AG09309 (cell line): ENCODE results near the gene TTLL5.

Source experiments
- DNase-seq: peaks from one replicate; pipeline ENCODE4 v3.0.0-alpha.2; 2010; ENCODE audit warnings: low read depth
- H3K4me3 ChIP-seq: 2 replicates; pipeline ENCODE4 v1.5.1; 2011; ENCODE audit warnings: mild to moderate bottlenecking, low read depth, low read length, moderate library complexity; ENCODE audit not compliant: control insufficient read depth
- CTCF ChIP-seq: IDR thresholded peaks from 2 replicates; pipeline ENCODE4 v1.5.1; 2011; ENCODE audit warnings: mild to moderate bottlenecking, low read depth, low read length, inconsistent platforms; ENCODE audit not compliant: insufficient read depth, control insufficient read depth; ENCODE audit errors: missing control alignments

The TTLL5 gene

GRCh38 chr14:75863221-75863620, 202.2 kb downstream of the TTLL5 start:
- DNase-seq, result no peak
- TF ChIP-seq CTCF, result no peak
- no peak overlapping the region for H3K4me3 ChIP-seq

GRCh38 chr14:75864352-75864751, 203.3 kb downstream of the TTLL5 start:
- no peak for DNase-seq
- H3K4me3 ChIP-seq, result no peak overlapping the region
- TF ChIP-seq CTCF, result no peak

DNA sequence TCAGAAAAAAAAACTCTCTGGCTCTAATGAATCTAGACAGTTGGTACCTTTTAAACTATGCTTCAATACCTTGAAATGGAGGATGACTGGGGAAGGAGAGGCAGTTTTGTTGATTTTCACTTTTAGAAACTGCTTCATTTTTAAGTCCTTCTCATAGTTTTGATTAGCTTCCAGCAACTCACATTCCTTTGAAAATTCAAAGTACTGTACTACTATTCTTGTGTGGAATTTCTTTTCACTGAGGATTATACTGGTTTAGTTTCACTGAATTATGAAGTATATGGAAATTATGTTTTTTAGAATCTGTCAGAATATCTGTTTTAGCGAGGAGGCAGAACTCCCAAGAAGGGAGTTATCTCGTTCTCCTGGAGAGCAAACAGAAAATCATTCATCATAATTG, 204.5 kb downstream of the TTLL5 start:
- DNase-seq, result no peak
- TF ChIP-seq CTCF, result no peak
- H3K4me3 ChIP-seq, result no peak overlapping the region

- TF ChIP-seq CTCF, result no peak
- no peak for DNase-seq
- H3K4me3 ChIP-seq, result no peak overlapping the region
Measured at GRCh38 chr14:75866970-75867369, 205.9 kb downstream of the TTLL5 start.

DNA sequence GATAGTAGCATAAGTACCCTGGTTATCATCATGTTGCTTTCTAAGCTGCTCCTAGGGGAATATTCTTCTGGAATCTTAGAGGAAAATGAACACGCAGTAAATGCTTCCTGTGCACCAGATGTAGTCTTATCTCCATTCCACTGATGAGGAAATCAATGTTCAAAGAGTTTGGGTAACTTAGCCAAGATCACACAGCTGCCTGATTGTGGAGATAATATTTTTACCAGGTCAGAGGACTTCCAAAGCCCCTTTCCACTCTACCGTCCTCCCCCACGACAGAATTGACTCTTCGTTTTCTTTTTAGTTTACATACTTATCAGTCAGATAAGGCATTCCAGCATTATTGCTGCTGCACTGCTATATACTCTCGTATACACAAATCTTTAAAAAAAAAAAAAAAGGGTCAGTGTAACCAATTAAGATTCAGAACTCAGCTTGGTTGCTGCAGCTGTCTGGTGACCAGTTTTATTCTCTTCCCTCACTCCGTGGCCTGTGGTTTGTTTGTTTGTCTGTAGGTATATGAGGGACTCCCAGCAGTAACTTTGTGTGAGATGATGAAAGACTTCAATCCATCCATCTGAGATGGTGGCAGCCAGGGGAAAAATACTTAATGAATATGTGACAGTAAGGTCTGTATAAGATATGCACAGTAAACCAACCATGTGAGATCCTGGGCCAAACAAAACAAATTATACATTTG, 210.3 kb downstream of the TTLL5 start:
- DNase-seq, result no peak
- no peak for TF ChIP-seq CTCF
- no peak overlapping the region for H3K4me3 ChIP-seq

DNA sequence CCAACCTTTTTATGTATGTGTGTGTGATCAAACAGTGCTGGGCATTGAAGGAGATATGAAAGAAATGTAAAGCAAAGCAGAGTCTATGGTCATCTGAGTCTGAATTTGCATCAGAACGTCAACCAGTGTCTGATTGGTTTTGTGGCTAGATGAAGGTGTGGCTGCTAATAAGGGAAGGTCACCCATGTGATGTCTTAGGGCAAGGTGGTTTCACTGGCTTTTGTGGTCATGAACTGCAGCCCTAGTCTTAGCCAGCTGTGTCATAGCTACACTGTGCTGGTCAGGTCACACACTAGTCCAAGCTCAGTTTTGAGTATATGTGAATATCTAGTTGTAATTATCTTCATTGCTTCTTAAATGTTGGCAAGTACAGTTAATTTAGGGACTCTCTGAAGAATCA, 214.9 kb downstream of the TTLL5 start:
- H3K4me3 ChIP-seq, result no peak overlapping the region
- DNase-seq, result no peak
- TF ChIP-seq CTCF, result no peak
